NCI-H2227 (cell line): ENCODE measurements around the gene GBP7.
"Not testable (repeated sequence)": the region's sequence is repeated elsewhere in the genome, so short reads cannot be mapped to it uniquely, and the experiment has no call there.

Source experiments
- DNase-seq: peaks from one replicate; lab custom pipeline; 2025; ENCODE audit not compliant: unreplicated experiment; lab: John Stamatoyannopoulos, UW

Gene GBP7

GRCh38 chr1:89170170-89171066, 5.4 kb downstream of the GBP7 start:
- no peak for DNase-seq

- no peak for DNase-seq
These were observed 6.6 kb downstream of the GBP7 start for GRCh38 chr1:89169166-89169565.

- DNase-seq: no peak
These were observed 8.1 kb downstream of the GBP7 start for GRCh38 chr1:89167590-89168230.

GRCh38 chr1:89166705-89167104, 9.1 kb downstream of the GBP7 start:
- DNase-seq: no peak

- no peak for DNase-seq
These were observed 10.0 kb downstream of the GBP7 start for GRCh38 chr1:89165811-89166210.

- no peak for DNase-seq
These were observed 24.8 kb downstream of the GBP7 start for GRCh38 chr1:89151047-89151446.

- DNase-seq: no peak
These were observed 25.8 kb downstream of the GBP7 start for GRCh38 chr1:89149976-89150375.

GRCh38 chr1:89149229-89149628, 26.6 kb downstream of the GBP7 start:
- peak; percentile 2 for DNase-seq

GRCh38 chr1:89147678-89148658, 27.8 kb downstream of the GBP7 start:
- no peak for DNase-seq

GRCh38 chr1:89146721-89147120, 29.1 kb downstream of the GBP7 start:
- no peak for DNase-seq

- no peak for DNase-seq
These were observed 32.3 kb downstream of the GBP7 start for GRCh38 chr1:89143484-89143883.

- no peak for DNase-seq
These were observed 33.6 kb downstream of the GBP7 start for GRCh38 chr1:89142160-89142559.

- no peak for DNase-seq
These were observed 42.1 kb downstream of the GBP7 start for GRCh38 chr1:89133747-89134146.

GRCh38 chr1:89130716-89131115, 45.1 kb downstream of the GBP7 start:
- no peak for DNase-seq

GRCh38 chr1:89129911-89130310, 45.9 kb downstream of the GBP7 start:
- no peak for DNase-seq

GRCh38 chr1:89128003-89128458, 47.8 kb downstream of the GBP7 start:
- peak; percentile 19 for DNase-seq

- DNase-seq: not testable (repeated sequence)
These were observed 48.9 kb downstream of the GBP7 start for GRCh38 chr1:89126602-89127565.

- DNase-seq: no peak
These were observed 49.8 kb downstream of the GBP7 start, which contains the start of gene GBP2 for GRCh38 chr1:89125913-89126580. GBP2 (minus strand) TSS chr1:89126114; CDS start chr1:89121966, 4,148 bp downstream.

- no peak for DNase-seq
These were observed 50.4 kb downstream of the GBP7 start for GRCh38 chr1:89125240-89125912.
